ENCODE data around the gene LRP8.

DNA sequence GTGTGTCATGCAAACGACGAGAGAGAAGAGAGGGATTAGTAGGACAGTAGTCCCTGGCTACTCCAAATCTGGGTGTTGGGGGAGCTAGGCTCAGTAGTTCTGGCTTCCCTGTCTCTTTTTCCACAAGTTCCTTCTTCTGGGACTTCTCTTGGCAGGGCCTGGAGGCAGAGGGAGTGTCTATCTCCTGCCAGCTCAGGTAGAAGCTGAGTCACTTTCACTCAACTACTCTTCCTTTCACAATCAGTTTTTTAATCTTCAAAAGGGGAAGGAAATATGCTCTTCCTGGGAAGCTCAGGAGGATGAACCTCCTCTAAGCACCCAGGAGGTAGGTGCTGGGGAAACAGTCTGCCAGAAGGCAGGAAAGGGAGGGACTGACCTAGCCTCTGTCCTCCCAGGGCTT, 54.3 kb downstream of the LRP8 start:
- TF ChIP-seq, protein P1, sequence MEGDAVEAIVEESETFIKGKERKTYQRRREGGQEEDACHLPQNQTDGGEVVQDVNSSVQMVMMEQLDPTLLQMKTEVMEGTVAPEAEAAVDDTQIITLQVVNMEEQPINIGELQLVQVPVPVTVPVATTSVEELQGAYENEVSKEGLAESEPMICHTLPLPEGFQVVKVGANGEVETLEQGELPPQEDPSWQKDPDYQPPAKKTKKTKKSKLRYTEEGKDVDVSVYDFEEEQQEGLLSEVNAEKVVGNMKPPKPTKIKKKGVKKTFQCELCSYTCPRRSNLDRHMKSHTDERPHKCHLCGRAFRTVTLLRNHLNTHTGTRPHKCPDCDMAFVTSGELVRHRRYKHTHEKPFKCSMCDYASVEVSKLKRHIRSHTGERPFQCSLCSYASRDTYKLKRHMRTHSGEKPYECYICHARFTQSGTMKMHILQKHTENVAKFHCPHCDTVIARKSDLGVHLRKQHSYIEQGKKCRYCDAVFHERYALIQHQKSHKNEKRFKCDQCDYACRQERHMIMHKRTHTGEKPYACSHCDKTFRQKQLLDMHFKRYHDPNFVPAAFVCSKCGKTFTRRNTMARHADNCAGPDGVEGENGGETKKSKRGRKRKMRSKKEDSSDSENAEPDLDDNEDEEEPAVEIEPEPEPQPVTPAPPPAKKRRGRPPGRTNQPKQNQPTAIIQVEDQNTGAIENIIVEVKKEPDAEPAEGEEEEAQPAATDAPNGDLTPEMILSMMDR (IDR thresholded peaks at IDR 0.05), result no peak
- TF ChIP-seq SIN3A (IDR thresholded peaks at IDR 0.05; ENCODE audit: borderline replicate concordance, insufficient read depth, low read depth, low read length) (no peak), REST (IDR thresholded peaks at IDR 0.05; ENCODE audit: insufficient read depth in 1 of 2, low read depth in 2 of 2, low read length in 1 of 2) (no peak)
